ENCODE results near the gene KIAA0040.

The KIAA0040 gene

DNA sequence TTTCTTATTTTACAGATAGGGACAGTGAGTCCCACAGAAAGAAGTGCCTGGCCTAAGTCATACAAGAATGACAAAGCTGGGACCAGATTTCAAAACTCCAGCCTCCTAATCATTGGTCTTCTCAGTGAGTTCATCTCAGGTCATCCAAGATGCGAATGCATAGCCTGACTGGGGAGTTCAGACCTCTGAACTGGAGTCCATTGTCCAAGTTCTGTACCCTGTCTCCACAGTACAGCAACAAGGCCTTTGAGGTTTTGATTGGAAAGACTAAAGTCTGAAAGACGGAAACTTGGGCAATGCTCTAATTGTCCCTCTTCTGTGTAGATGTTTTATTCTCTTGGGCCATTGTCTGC lies 63.0 kb downstream of the KIAA0040 start:
- DNase-seq (ENCODE audit: low spot score), result no peak
- no peaks in the 10 kb centered on the region for H3K9me3 ChIP-seq (ENCODE audit: severe bottlenecking)

DNA sequence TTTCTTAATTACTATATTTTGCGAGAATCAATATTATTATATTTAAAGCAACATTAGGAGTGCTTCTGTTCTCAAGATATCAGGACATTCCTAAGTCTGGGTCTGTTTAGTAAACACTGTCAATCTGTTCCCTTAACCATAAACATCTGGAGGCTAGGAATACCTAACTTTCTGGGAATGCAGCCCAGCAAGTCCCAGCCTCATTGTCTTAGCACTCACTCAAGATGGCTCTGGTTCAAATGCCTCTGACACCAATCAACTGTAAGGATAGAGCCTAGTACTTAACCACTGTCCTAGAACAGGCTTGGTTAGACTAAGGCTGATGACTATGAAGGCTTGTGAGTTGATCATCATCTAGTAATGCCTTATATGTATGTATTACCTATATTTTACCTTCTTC lies 63.4 kb downstream of the KIAA0040 start:
- Histone ChIP-seq H3K9me3 (ENCODE audit: severe bottlenecking) (no peaks in the 10 kb centered on the region), H3K36me3 (ENCODE audit: low read depth) (no peaks in the 10 kb centered on the region), H3K27ac (ENCODE audit: poor library complexity, severe bottlenecking) (no peak overlapping the region), H3K4me3 (ENCODE audit: severe bottlenecking) (no peak overlapping the region), H3K27me3 (ENCODE audit: insufficient read depth, poor library complexity, severe bottlenecking) (no peaks in the 10 kb centered on the region), H3K4me1 (ENCODE audit: insufficient read depth, poor library complexity, severe bottlenecking) (no peaks in the 10 kb centered on the region)
- no peak for DNase-seq (ENCODE audit: low spot score)
- TF ChIP-seq, protein P1, sequence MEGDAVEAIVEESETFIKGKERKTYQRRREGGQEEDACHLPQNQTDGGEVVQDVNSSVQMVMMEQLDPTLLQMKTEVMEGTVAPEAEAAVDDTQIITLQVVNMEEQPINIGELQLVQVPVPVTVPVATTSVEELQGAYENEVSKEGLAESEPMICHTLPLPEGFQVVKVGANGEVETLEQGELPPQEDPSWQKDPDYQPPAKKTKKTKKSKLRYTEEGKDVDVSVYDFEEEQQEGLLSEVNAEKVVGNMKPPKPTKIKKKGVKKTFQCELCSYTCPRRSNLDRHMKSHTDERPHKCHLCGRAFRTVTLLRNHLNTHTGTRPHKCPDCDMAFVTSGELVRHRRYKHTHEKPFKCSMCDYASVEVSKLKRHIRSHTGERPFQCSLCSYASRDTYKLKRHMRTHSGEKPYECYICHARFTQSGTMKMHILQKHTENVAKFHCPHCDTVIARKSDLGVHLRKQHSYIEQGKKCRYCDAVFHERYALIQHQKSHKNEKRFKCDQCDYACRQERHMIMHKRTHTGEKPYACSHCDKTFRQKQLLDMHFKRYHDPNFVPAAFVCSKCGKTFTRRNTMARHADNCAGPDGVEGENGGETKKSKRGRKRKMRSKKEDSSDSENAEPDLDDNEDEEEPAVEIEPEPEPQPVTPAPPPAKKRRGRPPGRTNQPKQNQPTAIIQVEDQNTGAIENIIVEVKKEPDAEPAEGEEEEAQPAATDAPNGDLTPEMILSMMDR (IDR thresholded peaks at IDR 0.05; ENCODE audit: poor library complexity, severe bottlenecking), result no peak
- ATAC-seq (ENCODE audit: low read depth), result peak; percentile 19; the same call in 1 of the 3 replicates

More for the DNA sequence above, 63.0 kb downstream of the KIAA0040 start:
- no peaks in the 10 kb centered on the region for H3K27me3 ChIP-seq (ENCODE audit: insufficient read depth, poor library complexity, severe bottlenecking)
- no peaks in the 10 kb centered on the region for H3K4me1 ChIP-seq (ENCODE audit: insufficient read depth, poor library complexity, severe bottlenecking)
- ATAC-seq (ENCODE audit: low read depth), result no peak
- H3K36me3 ChIP-seq (ENCODE audit: low read depth), result no peaks in the 10 kb centered on the region
- TF ChIP-seq, protein P1 (IDR thresholded peaks at IDR 0.05; ENCODE audit: poor library complexity, severe bottlenecking), result no peak
- no peak overlapping the region for H3K4me3 ChIP-seq (ENCODE audit: severe bottlenecking)
- no peak overlapping the region for H3K27ac ChIP-seq (ENCODE audit: poor library complexity, severe bottlenecking)

DNA sequence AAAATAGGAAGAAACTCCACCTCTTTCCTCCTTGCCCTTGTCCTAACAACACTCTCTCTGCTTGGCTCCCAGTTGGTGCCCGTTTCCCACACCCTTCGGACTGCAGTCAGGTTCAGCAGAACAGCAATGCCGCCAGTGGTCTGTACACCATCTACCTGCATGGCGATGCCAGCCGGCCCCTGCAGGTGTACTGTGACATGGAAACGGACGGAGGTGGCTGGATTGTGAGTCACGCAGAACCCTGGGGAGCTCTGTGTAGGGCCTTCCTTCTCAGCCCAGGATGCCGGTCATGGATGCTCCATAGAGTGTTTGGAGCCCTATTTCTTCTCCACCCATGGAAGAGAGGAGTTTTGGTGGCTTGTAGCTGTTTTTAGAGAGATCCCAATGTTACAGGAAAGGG lies 64.1 kb downstream of the KIAA0040 start:
- Histone ChIP-seq H3K36me3 (ENCODE audit: low read depth) (no peaks in the 10 kb centered on the region), H3K27ac (ENCODE audit: poor library complexity, severe bottlenecking) (no peak overlapping the region), H3K4me1 (ENCODE audit: insufficient read depth, poor library complexity, severe bottlenecking) (no peaks in the 10 kb centered on the region), H3K4me3 (ENCODE audit: severe bottlenecking) (no peak overlapping the region), H3K9me3 (ENCODE audit: severe bottlenecking) (no peaks in the 10 kb centered on the region), H3K27me3 (ENCODE audit: insufficient read depth, poor library complexity, severe bottlenecking) (no peaks in the 10 kb centered on the region)
- ATAC-seq (ENCODE audit: low read depth), result no peak
- DNase-seq (ENCODE audit: low spot score), result no peak
- TF ChIP-seq, protein P1 (IDR thresholded peaks at IDR 0.05; ENCODE audit: poor library complexity, severe bottlenecking), result no peak

DNA sequence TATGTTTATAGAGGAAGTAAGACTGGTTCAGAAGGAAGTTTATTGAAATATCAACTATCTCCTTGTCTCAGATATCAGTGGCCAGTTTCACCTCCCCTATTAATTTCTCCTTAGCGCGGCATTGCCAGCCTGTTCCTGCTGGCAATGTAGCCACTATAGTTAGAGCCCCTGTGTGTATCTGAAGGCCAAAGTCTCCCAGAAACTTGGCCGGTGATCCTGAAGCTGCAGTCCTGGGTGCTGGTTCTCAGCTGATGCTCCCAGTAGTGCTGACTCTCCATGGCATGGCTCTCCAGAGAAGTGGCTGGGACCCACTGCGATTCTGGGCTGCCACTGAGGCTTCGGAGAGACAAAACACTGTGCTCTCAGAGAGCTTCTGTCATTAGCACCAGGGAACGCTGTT lies 65.0 kb downstream of the KIAA0040 start:
- Histone ChIP-seq H3K27me3 (ENCODE audit: insufficient read depth, poor library complexity, severe bottlenecking) (no peaks in the 10 kb centered on the region), H3K27ac (ENCODE audit: poor library complexity, severe bottlenecking) (no peak overlapping the region), H3K4me3 (ENCODE audit: severe bottlenecking) (no peak overlapping the region), H3K9me3 (ENCODE audit: severe bottlenecking) (no peaks in the 10 kb centered on the region), H3K4me1 (ENCODE audit: insufficient read depth, poor library complexity, severe bottlenecking) (no peaks in the 10 kb centered on the region), H3K36me3 (ENCODE audit: low read depth) (no peaks in the 10 kb centered on the region)
- DNase-seq (ENCODE audit: low spot score) (no peak), ATAC-seq (ENCODE audit: low read depth) (no peak)
- TF ChIP-seq, protein P1 (IDR thresholded peaks at IDR 0.05; ENCODE audit: poor library complexity, severe bottlenecking), result no peak

DNA sequence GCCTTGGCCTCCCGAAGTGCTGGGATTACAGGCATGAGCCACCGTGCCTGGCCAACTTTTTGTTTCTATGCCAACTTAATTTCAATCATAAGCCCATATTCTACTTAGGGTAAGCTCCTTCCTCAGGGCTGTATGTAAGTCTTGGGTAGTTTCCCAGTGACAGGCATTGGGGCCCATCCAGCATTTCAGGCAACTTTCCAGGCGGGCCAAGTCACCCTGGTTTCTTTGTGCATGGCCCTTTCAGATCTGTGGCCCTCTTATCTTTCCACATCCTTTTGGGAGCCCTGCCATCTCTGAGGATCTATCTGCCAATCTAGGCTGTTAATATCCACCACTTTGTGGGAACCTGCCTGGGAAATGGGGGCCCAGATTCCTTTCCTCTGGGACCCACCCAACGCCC lies 66.2 kb downstream of the KIAA0040 start:
- no peaks in the 10 kb centered on the region for H3K9me3 ChIP-seq (ENCODE audit: severe bottlenecking)
- ATAC-seq (ENCODE audit: low read depth) (no peak), DNase-seq (ENCODE audit: low spot score) (no peak)
- no peaks in the 10 kb centered on the region for H3K27me3 ChIP-seq (ENCODE audit: insufficient read depth, poor library complexity, severe bottlenecking)
- no peaks in the 10 kb centered on the region for H3K4me1 ChIP-seq (ENCODE audit: insufficient read depth, poor library complexity, severe bottlenecking)
- H3K36me3 ChIP-seq (ENCODE audit: low read depth), result no peaks in the 10 kb centered on the region
- no peak overlapping the region for H3K27ac ChIP-seq (ENCODE audit: poor library complexity, severe bottlenecking)
- TF ChIP-seq, protein P1 (IDR thresholded peaks at IDR 0.05; ENCODE audit: poor library complexity, severe bottlenecking), result no peak
- H3K4me3 ChIP-seq (ENCODE audit: severe bottlenecking), result no peak overlapping the region
